ENCODE data around the gene NKAIN4.

GRCh38 chr20:63253438-63254231 lies 628 bp downstream of the NKAIN4 start:
- no peak for TF ChIP-seq POLR2A (IDR thresholded peaks at IDR 0.05)
- TF ChIP-seq CTCF (IDR thresholded peaks at IDR 0.05 in 4 of 5, conservative IDR thresholded peaks at IDR 0.05 in 1 of 5) = no peak

Data from gastrocnemius medialis (tissue), 4 donors.